Transverse colon (tissue), 4 donors: ENCODE results near the gene SDK1.

ENCODE experiments used
- EP300 ChIP-seq: sonication (generic); formaldehyde crosslinking; IDR thresholded peaks from one replicate; pipeline ENCODE4 v1.6.1; 2017; ENCODE audit warnings: antibody characterized with exemption, low read depth
- POLR2A ChIP-seq: fragments of 450-650 bp; IDR thresholded peaks from one replicate; pipeline ENCODE4 v1.6.1; 2016; ENCODE audit warnings: antibody characterized with exemption, mild to moderate bottlenecking, moderate library complexity
- POLR2AphosphoS5 ChIP-seq, 3 donors: sonication (generic); formaldehyde crosslinking; IDR thresholded peaks; one replicate each; pipeline ENCODE4 v1.6.1; 2016; ENCODE audit warnings: antibody characterized with exemption in 3 of 3
- TF ChIP-seq, protein P1 (sequence below), 5 experiments: fragments of 200-600 bp in 3 of 5; fragments of 450-650 bp in 2 of 5; sonication (generic) in 3 of 5; IDR thresholded peaks; 1 replicate in 2 of 5; 2 replicates in 3 of 5; pipeline ENCODE4 v1.5.1; 2016 to 2017; ENCODE audit warnings: antibody characterized with exemption in 5 of 5, inconsistent platforms in 3 of 5, mild to moderate bottlenecking in 2 of 5, moderate library complexity in 1 of 5

DNA sequence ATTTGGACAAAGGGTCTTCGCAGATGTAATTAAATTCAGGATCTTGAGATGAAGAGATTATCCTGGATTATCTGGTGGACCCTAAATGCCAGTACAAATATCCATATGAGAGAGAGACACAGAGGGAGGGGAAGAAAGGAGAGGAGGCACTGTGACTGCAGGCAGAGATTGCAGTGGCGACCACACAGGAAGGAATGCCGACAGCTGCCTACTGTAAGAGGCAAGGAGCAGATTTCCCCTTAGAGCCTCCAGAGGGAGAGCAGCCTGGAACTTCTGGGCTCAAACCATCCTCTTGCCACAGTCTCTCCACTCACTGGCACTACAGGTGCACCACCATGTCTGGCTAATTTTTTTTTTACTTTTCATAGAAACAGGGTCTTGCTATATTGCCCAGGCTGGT lies 152.3 kb downstream of the SDK1 start:
- TF ChIP-seq POLR2A (no peak), POLR2AphosphoS5 (IDR thresholded peaks at IDR 0.05) (no peak), EP300 (no peak)
- TF ChIP-seq, protein P1, sequence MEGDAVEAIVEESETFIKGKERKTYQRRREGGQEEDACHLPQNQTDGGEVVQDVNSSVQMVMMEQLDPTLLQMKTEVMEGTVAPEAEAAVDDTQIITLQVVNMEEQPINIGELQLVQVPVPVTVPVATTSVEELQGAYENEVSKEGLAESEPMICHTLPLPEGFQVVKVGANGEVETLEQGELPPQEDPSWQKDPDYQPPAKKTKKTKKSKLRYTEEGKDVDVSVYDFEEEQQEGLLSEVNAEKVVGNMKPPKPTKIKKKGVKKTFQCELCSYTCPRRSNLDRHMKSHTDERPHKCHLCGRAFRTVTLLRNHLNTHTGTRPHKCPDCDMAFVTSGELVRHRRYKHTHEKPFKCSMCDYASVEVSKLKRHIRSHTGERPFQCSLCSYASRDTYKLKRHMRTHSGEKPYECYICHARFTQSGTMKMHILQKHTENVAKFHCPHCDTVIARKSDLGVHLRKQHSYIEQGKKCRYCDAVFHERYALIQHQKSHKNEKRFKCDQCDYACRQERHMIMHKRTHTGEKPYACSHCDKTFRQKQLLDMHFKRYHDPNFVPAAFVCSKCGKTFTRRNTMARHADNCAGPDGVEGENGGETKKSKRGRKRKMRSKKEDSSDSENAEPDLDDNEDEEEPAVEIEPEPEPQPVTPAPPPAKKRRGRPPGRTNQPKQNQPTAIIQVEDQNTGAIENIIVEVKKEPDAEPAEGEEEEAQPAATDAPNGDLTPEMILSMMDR (IDR thresholded peaks at IDR 0.05): no peak
